Measurements from ENCODE around the gene ARFRP1. TPM values are rescaled to one million over a fixed set of nuclear protein-coding genes. Genes with fewer than 3 reads are reported as not detected.
A peak's percentile ranks its signal among the peaks of the same experiment; 100 is the strongest.

ARFRP1 gene, protein sequence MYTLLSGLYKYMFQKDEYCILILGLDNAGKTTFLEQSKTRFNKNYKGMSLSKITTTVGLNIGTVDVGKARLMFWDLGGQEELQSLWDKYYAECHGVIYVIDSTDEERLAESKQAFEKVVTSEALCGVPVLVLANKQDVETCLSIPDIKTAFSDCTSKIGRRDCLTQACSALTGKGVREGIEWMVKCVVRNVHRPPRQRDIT
- 49.4 TPM for total RNA-seq
- long read RNA-seq, transcript ARFRP1-214 (8 exons, 2,559 nt), result major isoform, 24 of 87 reads
- long read RNA-seq, partial matches to known transcripts, result 7 of 87 reads
- long read RNA-seq, other reads (novel, unspliced or antisense), result 44 of 87 reads

DNA sequence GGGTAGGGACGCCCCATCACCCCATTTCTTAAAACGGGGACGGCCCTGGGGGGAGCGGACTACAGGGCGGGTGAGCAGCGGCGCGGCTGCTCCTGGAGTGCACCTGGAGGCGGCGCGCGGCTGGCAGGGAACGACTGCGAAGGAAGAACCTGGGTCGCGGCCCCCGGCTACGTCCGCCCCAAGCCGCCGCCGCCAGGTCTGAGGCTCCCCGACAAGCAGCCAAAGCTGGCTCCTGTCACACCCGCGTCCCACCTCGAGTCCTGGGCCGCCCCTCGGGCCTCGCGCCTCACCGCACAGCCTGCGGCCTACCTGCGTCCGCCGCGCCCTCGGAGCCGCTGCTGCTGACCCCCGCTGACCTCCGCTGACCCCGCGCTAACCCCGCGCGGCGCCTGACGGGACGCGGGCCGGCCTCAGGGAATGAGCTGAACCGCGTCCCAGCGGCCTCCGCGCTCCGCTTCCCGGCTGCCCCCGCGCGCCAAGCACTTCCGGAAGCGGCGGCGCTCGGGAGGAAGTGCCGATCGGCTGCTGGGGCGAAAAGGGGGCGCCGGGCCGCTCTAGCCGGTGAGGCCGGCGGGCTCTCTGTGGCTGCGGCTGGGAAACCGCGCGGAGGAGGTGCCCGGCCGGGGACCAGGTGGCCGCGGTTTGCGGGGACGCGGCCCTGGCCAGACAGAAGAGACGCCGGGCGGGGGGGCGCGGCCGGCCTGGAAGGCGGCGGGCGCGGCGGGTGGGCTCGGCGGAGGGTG, at the start of gene ARFRP1, which contains the start of gene ZGPAT:
Gene ARFRP1, minus strand, starts transcription at position 419 of the 743 bp plus-strand sequence. CDS start 885 bp downstream, outside the sequence.
Gene ZGPAT, plus strand, starts transcription at position 482 of the 743 bp plus-strand sequence. CDS start 542 bp downstream, outside the sequence.
- ATAC-seq, result peak; percentile 97
- H3K9me3 ChIP-seq, result no peaks in the 10 kb centered on the region
- H3K4me1 ChIP-seq, result peaks cover 24% of the 10 kb centered on the region
- TF ChIP-seq, protein P1, sequence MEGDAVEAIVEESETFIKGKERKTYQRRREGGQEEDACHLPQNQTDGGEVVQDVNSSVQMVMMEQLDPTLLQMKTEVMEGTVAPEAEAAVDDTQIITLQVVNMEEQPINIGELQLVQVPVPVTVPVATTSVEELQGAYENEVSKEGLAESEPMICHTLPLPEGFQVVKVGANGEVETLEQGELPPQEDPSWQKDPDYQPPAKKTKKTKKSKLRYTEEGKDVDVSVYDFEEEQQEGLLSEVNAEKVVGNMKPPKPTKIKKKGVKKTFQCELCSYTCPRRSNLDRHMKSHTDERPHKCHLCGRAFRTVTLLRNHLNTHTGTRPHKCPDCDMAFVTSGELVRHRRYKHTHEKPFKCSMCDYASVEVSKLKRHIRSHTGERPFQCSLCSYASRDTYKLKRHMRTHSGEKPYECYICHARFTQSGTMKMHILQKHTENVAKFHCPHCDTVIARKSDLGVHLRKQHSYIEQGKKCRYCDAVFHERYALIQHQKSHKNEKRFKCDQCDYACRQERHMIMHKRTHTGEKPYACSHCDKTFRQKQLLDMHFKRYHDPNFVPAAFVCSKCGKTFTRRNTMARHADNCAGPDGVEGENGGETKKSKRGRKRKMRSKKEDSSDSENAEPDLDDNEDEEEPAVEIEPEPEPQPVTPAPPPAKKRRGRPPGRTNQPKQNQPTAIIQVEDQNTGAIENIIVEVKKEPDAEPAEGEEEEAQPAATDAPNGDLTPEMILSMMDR (IDR thresholded peaks at IDR 0.05), result no peak
- peak; percentile 96 for DNase-seq
- intact Hi-C loops (cut with DNase I), result no loop called here
- peaks cover 69% of the 10 kb centered on the region for H3K36me3 ChIP-seq
- peak within 1 kb of the TSS; percentile 93 for H3K27ac ChIP-seq
- H3K4me3 ChIP-seq, result peak within 1 kb of the TSS; percentile 75
- no peaks in the 10 kb centered on the region for H3K27me3 ChIP-seq

DNA sequence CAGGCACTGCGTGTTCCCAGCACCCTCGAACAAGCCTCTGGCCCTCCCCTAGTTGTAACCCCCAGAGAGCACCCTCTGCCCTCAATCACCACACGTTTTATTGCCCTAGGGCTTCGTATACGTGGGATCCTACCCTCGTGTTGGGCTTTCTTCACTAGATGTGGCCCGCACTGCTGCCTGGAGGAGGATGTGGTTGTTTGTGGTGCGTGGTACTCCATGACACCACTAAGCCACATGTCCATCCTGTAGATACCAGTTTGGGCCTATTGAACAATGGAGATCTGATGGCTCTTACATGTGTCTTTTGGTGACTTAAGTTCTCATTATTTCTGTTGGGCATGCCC, 48.8 kb upstream of the ARFRP1 start:
- no peak overlapping the region for H3K27ac ChIP-seq
- no peak for DNase-seq

DNA sequence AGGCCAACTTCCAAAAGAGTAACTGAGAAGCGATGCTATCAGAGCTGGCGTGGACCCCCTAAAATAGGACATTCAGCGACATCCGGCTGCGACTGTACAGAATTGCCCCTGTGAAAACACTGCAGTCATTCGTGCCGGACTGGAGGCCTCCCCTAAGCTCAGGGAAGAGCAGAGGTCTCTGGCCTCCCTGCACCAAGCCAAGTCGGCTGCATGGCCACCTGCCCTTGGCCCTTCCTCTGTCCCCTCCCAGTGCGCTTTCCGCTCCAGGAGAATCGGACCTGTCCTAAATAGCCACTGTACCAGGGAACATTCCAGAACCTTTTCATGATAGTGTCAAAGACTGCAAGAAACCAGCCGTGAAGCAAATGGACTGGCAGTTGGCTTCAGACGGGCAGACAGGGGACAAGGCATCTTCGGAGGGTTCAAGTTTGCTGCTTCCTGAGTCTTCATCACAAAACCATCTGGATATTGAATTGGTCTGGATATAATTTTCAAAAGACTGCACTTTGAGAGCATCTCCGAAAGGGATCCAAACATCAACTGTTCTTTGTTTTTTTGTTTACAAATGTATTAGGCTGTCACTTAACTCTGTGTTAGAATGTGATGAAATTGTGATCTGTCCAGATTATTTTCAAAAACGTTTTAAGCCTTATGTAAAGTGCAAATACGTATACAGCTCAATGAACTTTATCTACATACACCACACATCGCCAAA, 48.3 kb upstream of the ARFRP1 start:
- DNase-seq, result no peak

More for the DNA sequence above, 48.8 kb upstream of the ARFRP1 start:
- H3K36me3 ChIP-seq, result no peaks in the 10 kb centered on the region
- no peaks in the 10 kb centered on the region for H3K4me1 ChIP-seq
- H3K9me3 ChIP-seq, result no peaks in the 10 kb centered on the region
- intact Hi-C loops (cut with DNase I), result no loop called here
- no peak for ATAC-seq
- H3K4me3 ChIP-seq, result no peak overlapping the region
- TF ChIP-seq, protein P1 (IDR thresholded peaks at IDR 0.05), result no peak
- no peaks in the 10 kb centered on the region for H3K27me3 ChIP-seq

DNA sequence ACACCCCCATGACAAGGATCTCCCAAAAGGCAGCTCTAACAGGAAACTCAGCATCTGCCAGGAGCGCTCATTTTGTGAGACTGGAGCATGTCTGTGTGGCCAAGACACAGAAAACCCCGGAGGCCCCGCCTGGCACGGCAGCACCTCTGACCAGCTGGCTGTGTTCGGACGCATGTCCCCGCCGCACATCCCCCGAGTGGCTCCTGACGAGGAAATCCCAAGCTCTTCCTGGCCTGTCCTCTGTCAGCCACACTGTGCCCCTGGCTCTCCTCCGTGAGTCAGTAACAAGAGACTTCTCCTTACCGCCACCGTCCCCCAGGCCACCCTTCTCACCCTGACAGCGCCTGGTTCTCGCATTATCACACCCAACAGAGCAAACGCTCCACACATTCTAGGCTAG, 46.2 kb upstream of the ARFRP1 start:
- Histone ChIP-seq H3K27me3 (no peaks in the 10 kb centered on the region), H3K4me1 (no peaks in the 10 kb centered on the region), H3K27ac (no peak overlapping the region), H3K36me3 (no peaks in the 10 kb centered on the region), H3K9me3 (no peaks in the 10 kb centered on the region), H3K4me3 (no peak overlapping the region)
- TF ChIP-seq, protein P1 (IDR thresholded peaks at IDR 0.05), result no peak
- intact Hi-C loops (cut with DNase I), result no loop called here
- ATAC-seq (no peak), DNase-seq (no peak)

More for the DNA sequence above, 48.3 kb upstream of the ARFRP1 start:
- Histone ChIP-seq H3K36me3 (no peaks in the 10 kb centered on the region), H3K4me1 (no peaks in the 10 kb centered on the region), H3K4me3 (no peak overlapping the region), H3K27ac (no peak overlapping the region), H3K27me3 (no peaks in the 10 kb centered on the region), H3K9me3 (no peaks in the 10 kb centered on the region)
- TF ChIP-seq, protein P1 (IDR thresholded peaks at IDR 0.05), result no peak
- intact Hi-C loops (cut with DNase I), result no loop called here
- no peak for ATAC-seq

DNA sequence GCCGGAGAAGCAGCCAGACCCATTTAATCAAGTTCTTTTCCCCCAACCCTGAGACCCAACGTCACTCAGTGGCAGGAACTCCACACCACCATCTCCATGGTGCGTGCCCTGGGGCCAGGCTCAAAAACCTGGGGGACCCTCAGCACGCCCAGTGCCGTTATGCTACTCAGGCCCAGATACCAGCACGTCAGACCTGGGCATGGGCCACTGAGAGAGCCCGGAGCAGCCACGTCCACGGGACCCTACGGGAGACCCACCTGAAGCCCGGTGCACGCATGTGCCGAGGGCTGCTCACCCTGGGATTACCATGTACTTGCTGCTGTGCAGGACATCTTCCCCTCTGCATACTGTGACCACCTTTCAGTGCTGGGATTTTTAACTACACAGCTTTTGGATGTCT, 45.6 kb upstream of the ARFRP1 start:
- intact Hi-C loops (cut with DNase I), result no loop called here
- ATAC-seq, result no peak

More for the DNA sequence above, 45.6 kb upstream of the ARFRP1 start:
- Histone ChIP-seq H3K36me3 (no peaks in the 10 kb centered on the region), H3K4me1 (no peaks in the 10 kb centered on the region), H3K4me3 (no peak overlapping the region), H3K9me3 (no peaks in the 10 kb centered on the region), H3K27me3 (no peaks in the 10 kb centered on the region), H3K27ac (no peak overlapping the region)
- DNase-seq, result no peak
- TF ChIP-seq, protein P1 (IDR thresholded peaks at IDR 0.05), result no peak

All from upper lobe of right lung (tissue), 1 donor.